ENCODE measurements around the gene GALNS. TPM values are rescaled to one million over a fixed set of nuclear protein-coding genes. Genes with fewer than 3 reads are reported as not detected.
"Not testable (repeated sequence)": the region's sequence is repeated elsewhere in the genome, so short reads cannot be mapped to it uniquely, and the experiment has no call there.

The GALNS gene
- total and polyA plus RNA-seq, 8 donors: 5.7 to 26.1 (median 9.1) TPM

- TF ChIP-seq CTCF (IDR thresholded peaks at IDR 0.05): no peak
- no peak overlapping the region for H3K4me3 ChIP-seq
- peak overlapping the region; percentile 65 to 77 (median 69) for H3K27ac ChIP-seq
- FAIRE-seq: no peak
- ATAC-seq: peak; percentile 40 to 63 (median 54)
- intact Hi-C loops (cut with DNase I): no loop called here
- H3K36me3 ChIP-seq: no peaks in the 10 kb centered on the region
- no peaks in the 10 kb centered on the region for H3K27me3 ChIP-seq
- DNase-seq: peak in 4 of 6 donors; percentile 59 to 83 (median 71)
- no peaks in the 10 kb centered on the region for H3K4me1 ChIP-seq
- H3K9me3 ChIP-seq: no peaks in the 10 kb centered on the region
- 40 to 41% methylated on average over 26 to 29 of the region's 29 CpGs for WGBS, 2 donors
Observed at GRCh38 chr16:88772871-88773811, 83.6 kb downstream of the GALNS start.

- H3K27ac ChIP-seq: peak overlapping the region in 3 of 4 donors; percentile 65 to 71 (median 67)
- H3K4me3 ChIP-seq; intact Hi-C loops (cut with DNase I); H3K27me3 ChIP-seq; H3K9me3 ChIP-seq; DNase-seq; H3K4me1 ChIP-seq; ATAC-seq; FAIRE-seq; H3K36me3 ChIP-seq: not testable (repeated sequence)
- 77 to 92% methylated on average over 13 to 17 of the region's 23 CpGs for WGBS, 2 donors
Observed at GRCh38 chr16:88771781-88772180, 85.0 kb downstream of the GALNS start.

- no peak for TF ChIP-seq CTCF (IDR thresholded peaks at IDR 0.05)
Observed at GRCh38 chr16:88771294-88771772, 85.4 kb downstream of the GALNS start.

GRCh38 chr16:88770461-88771293 lies 86.1 kb downstream of the GALNS start:
- peak overlapping the region in 2 of 4 donors; percentile 2 to 5 for H3K4me3 ChIP-seq
- peak overlapping the region; percentile 78 to 85 (median 80) for H3K27ac ChIP-seq
- DNase-seq (peak in 4 of 6 donors; percentile 65 to 87 (median 74)), FAIRE-seq (no peak), ATAC-seq (peak; percentile 41 to 55 (median 48))
- H3K9me3 ChIP-seq: no peaks in the 10 kb centered on the region
- intact Hi-C loops (cut with DNase I): no loop called here
- no peaks in the 10 kb centered on the region for H3K27me3 ChIP-seq
- no peak for TF ChIP-seq CTCF (IDR thresholded peaks at IDR 0.05)
- no peaks in the 10 kb centered on the region for H3K36me3 ChIP-seq
- peaks cover 0 to 6% (median 0%) of the 10 kb centered on the region in 3 donors for H3K4me1 ChIP-seq
- WGBS, 2 donors: 37 to 40% methylated on average over 41 of the region's 41 CpGs

More at GRCh38 chr16:88771294-88771772, 85.4 kb downstream of the GALNS start:
- FAIRE-seq (no peak), ATAC-seq (no peak), DNase-seq (peak in 2 of 6 donors; percentile 27 to 64)
- H3K27ac ChIP-seq: peak overlapping the region; percentile 78 to 85 (median 80)
- intact Hi-C loops (cut with DNase I): no loop called here
- H3K4me3 ChIP-seq: no peak overlapping the region
- H3K9me3 ChIP-seq: no peaks in the 10 kb centered on the region
- H3K4me1 ChIP-seq: peaks cover 0 to 6% (median 0%) of the 10 kb centered on the region in 3 donors
- WGBS, 2 donors: 84 to 86% methylated on average over 19 of the region's 19 CpGs
- H3K27me3 ChIP-seq: no peaks in the 10 kb centered on the region
- H3K36me3 ChIP-seq: no peaks in the 10 kb centered on the region

Measured in pancreas (tissue), 10 donors.